SU-DHL-6 (cell line): ENCODE measurements around the gene RPTOR.

ENCODE experiments used
- H2AFZ ChIP-seq: fragments of 200-600 bp; sonication (generic); 2 replicates; pipeline ENCODE4 v1.6.1; 2014; ENCODE audit warnings: low read depth, mild to moderate bottlenecking, moderate library complexity, mixed read lengths, antibody characterized with exemption, low read length; ENCODE audit not compliant: severe bottlenecking
- H3F3A ChIP-seq: fragments of 200-600 bp; shearing (Covaris generic); 2 replicates; pipeline ENCODE4 v1.6.0; 2016; ENCODE audit warnings: antibody characterized with exemption, mild to moderate bottlenecking; ENCODE audit not compliant: insufficient read depth
- H3K27ac ChIP-seq: fragments of 200-600 bp; sonication (generic); 2 replicates; pipeline ENCODE4 v1.5.1; 2016; ENCODE audit warnings: low read depth, mild to moderate bottlenecking, low read length, moderate library complexity, mixed read lengths
- H3K27me3 ChIP-seq: fragments of 200-600 bp; sonication (generic), shearing (Covaris generic); 2 replicates; pipeline ENCODE4 v1.6.0; 2014; ENCODE audit warnings: mild to moderate bottlenecking, low read length
- H3K36me3 ChIP-seq: fragments of 200-600 bp; sonication (generic); 2 replicates; pipeline ENCODE4 v1.6.1; 2014; ENCODE audit warnings: mild to moderate bottlenecking, low read length, mixed read lengths
- H3K4me2 ChIP-seq: fragments of 300-600, 200-600 bp; shearing (Covaris generic), sonication (generic); 2 replicates; pipeline ENCODE4 v1.6.0; 2014; ENCODE audit warnings: low read length, low read depth, mild to moderate bottlenecking; ENCODE audit not compliant: poor library complexity, severe bottlenecking
- H3K4me3 ChIP-seq: fragments of 200-600 bp; sonication (generic); 2 replicates; pipeline ENCODE4 v1.5.1; 2014; ENCODE audit warnings: antibody characterized with exemption, low read length, mild to moderate bottlenecking, mixed read lengths; ENCODE audit not compliant: insufficient read depth, poor library complexity, severe bottlenecking
- H3K79me2 ChIP-seq: fragments of 200-600 bp; sonication (generic); 2 replicates; pipeline ENCODE4 v1.6.1; 2014; ENCODE audit warnings: mild to moderate bottlenecking, low read length, moderate library complexity; ENCODE audit not compliant: insufficient read depth
- H3K9ac ChIP-seq: fragments of 200-600 bp; sonication (generic); 2 replicates; pipeline ENCODE4 v1.7.0; 2014; ENCODE audit warnings: mild to moderate bottlenecking, low read length
- H3K9me2 ChIP-seq: fragments of 200-600 bp; sonication (generic); replicated peaks from 2 replicates; pipeline ENCODE4 v1.6.1; 2014; ENCODE audit warnings: low read length; ENCODE audit not compliant: insufficient read depth
- H3K9me3 ChIP-seq: fragments of 200-600 bp; sonication (generic); 2 replicates; pipeline ENCODE4 v1.6.1; 2014; ENCODE audit warnings: low read length, mixed read lengths; ENCODE audit not compliant: insufficient read depth
- H4K20me1 ChIP-seq: fragments of 200-600 bp; sonication (generic); 2 replicates; pipeline ENCODE4 v1.6.1; 2014; ENCODE audit warnings: low read depth, mild to moderate bottlenecking, antibody characterized with exemption, low read length, moderate library complexity, mixed read lengths
- EZH2phosphoT487 ChIP-seq: fragments of 200-600 bp; sonication (generic), shearing (Covaris generic); conservative IDR thresholded peaks from 2 replicates; pipeline ENCODE4 v1.6.1; 2018; ENCODE audit warnings: mild to moderate bottlenecking, antibody characterized with exemption, low read length, moderate library complexity, mixed read lengths
- TF ChIP-seq, protein P1 (sequence below): fragments of 200-600 bp; sonication (generic); IDR thresholded peaks from one replicate; pipeline ENCODE4 v1.5.1; 2017; ENCODE audit warnings: antibody characterized with exemption, mild to moderate bottlenecking, low read length, moderate library complexity; ENCODE audit not compliant: insufficient read depth, poor library complexity, severe bottlenecking

Gene RPTOR

DNA sequence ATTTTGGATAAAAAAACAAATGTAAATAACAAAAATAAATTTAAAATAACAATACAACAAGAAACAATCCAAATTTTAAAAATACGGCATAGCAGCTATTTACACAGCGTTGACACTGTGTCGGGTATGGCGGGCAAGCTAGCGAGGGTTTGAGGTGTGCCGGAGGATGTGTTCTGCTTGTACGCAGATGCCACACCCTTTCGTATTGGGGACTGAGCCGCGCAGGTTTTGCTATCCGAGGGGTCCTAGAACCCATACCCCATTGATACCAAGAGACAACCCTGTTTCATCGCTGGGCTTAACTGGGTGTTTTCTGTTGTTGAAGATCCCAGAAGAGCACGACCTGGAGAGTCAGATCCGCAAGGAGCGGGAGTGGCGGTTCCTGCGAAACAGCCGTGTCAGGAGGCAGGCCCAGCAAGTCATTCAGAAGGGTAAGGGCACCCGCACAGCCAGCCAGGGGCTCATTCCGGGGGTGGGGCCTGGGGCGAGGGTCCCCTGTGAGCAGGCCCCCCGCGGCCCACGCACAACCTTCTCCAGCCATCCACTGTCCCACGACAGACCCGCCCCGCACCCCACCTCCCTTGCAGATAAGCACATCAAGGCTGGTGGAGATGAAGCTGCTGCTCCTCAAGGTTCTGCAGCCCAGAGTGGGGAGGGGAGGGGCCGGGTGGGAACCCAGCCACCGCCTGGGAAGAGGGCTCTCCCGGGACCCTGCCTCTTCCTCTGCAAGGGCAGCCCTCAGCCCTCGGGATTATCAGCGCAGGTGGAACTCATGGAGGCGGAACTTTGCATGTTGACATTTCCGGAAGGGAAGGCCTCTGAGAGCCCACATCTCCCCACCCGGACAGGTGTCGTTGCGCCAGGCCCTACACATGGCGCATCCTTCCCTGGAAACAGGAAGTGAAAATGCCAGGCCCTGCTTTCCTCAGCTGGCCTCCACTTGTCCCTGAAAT lies 395.8 kb downstream of the RPTOR start:
- Histone ChIP-seq H3K27ac (peak overlapping the region; percentile 49; the same call in 1 of the 2 replicates), H3K4me2 (peak overlapping the region; percentile 2), H3K9me2 (no peaks in the 10 kb centered on the region), H3K36me3 (no peaks in the 10 kb centered on the region), H4K20me1 (no peaks in the 10 kb centered on the region), H3K9ac (0 out of 2 replicates have a peak overlapping the region, but pooled peaks have one; percentile 11), H3F3A (no peaks in the 10 kb centered on the region), H3K9me3 (no peaks in the 10 kb centered on the region), H2AFZ (no peak overlapping the region), H3K79me2 (no peaks in the 10 kb centered on the region), H3K4me3 (no peak overlapping the region), H3K27me3 (no peaks in the 10 kb centered on the region)
- TF ChIP-seq, protein P1, sequence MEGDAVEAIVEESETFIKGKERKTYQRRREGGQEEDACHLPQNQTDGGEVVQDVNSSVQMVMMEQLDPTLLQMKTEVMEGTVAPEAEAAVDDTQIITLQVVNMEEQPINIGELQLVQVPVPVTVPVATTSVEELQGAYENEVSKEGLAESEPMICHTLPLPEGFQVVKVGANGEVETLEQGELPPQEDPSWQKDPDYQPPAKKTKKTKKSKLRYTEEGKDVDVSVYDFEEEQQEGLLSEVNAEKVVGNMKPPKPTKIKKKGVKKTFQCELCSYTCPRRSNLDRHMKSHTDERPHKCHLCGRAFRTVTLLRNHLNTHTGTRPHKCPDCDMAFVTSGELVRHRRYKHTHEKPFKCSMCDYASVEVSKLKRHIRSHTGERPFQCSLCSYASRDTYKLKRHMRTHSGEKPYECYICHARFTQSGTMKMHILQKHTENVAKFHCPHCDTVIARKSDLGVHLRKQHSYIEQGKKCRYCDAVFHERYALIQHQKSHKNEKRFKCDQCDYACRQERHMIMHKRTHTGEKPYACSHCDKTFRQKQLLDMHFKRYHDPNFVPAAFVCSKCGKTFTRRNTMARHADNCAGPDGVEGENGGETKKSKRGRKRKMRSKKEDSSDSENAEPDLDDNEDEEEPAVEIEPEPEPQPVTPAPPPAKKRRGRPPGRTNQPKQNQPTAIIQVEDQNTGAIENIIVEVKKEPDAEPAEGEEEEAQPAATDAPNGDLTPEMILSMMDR: no peak
- TF ChIP-seq EZH2phosphoT487: no peak

DNA sequence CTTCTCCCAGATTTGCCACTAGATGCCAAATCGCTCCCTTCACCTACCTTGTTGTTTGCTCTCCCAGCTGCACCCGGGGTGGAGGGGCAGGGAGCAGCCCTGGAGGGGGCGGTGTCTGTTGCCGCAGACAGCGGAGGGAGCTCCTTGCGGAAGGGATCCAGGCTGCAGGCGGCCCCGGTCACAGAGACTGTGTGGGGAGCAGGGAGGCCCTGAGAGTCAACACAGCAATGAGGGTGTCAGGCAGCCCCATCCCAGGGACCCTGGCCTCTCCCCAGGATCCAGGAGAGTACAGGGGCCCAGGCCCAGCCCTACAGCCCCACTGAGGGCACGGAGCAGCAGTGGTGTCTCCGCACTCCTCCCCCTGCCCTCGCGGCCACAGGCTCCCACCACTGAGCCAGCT lies 396.5 kb downstream of the RPTOR start:
- no peak overlapping the region for H3K4me2 ChIP-seq
- no peaks in the 10 kb centered on the region for H3K9me2 ChIP-seq
- H3K79me2 ChIP-seq: no peaks in the 10 kb centered on the region
- no peak overlapping the region for H2AFZ ChIP-seq
- H3K4me3 ChIP-seq: no peak overlapping the region
- H3K36me3 ChIP-seq: no peaks in the 10 kb centered on the region
- no peaks in the 10 kb centered on the region for H3K27me3 ChIP-seq
- no peak for TF ChIP-seq EZH2phosphoT487
- TF ChIP-seq, protein P1: no peak
- H3F3A ChIP-seq: no peaks in the 10 kb centered on the region
- no peaks in the 10 kb centered on the region for H3K9me3 ChIP-seq
- H3K9ac ChIP-seq: 0 out of 2 replicates have a peak overlapping the region, but pooled peaks have one; percentile 11
- peak overlapping the region; percentile 49 for H3K27ac ChIP-seq
- no peaks in the 10 kb centered on the region for H4K20me1 ChIP-seq

DNA sequence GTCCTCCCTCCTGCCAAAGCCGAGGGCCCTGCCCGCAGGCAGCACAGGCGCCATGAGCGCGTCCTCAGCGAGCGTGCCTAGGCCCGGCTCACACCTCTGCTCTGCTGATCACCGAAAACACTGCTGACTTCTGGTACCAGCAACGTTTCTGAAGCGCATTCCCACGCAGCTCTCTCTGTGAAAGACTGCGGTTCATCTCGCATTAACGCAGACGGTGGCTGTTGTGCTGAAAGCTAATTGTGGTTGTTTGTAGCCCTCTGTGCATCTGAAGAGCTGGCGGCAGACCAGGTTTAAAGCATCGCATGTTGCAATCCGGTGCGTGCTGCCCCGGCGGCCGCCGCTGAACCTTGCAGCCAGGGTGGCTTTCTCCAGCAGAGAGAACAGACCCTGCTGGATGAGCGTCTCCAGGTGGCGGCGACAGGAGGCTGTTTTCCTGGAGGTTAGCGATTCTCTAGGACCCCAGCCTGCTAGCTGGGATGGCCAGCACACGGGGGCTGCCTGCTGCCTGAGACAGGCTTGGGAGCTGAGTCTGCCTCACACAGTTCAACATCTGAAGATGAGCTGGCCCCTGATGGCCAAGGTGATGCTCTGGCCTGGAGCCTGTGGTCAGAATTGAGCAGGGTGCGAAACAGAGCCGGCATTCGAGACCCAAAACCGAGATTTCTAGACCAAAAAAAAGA lies 397.2 kb downstream of the RPTOR start:
- H3K27ac ChIP-seq: no peak overlapping the region
- no peak overlapping the region for H3K9ac ChIP-seq
- no peaks in the 10 kb centered on the region for H3K79me2 ChIP-seq
- no peak overlapping the region for H3K4me2 ChIP-seq
- H3F3A ChIP-seq: no peaks in the 10 kb centered on the region
- H3K9me2 ChIP-seq: no peaks in the 10 kb centered on the region
- TF ChIP-seq EZH2phosphoT487: no peak
- TF ChIP-seq, protein P1: no peak
- no peak overlapping the region for H3K4me3 ChIP-seq
- no peaks in the 10 kb centered on the region for H4K20me1 ChIP-seq
- H3K27me3 ChIP-seq: no peaks in the 10 kb centered on the region
- H3K9me3 ChIP-seq: no peaks in the 10 kb centered on the region
- no peak overlapping the region for H2AFZ ChIP-seq
- H3K36me3 ChIP-seq: no peaks in the 10 kb centered on the region
